Progenitor cell of endocrine pancreas (in vitro differentiated cells): Measurements from ENCODE around the gene PGF. TPM values are rescaled to one million over a fixed set of nuclear protein-coding genes. Genes with fewer than 3 reads are reported as not detected.

Source experiments
- DNase-seq: peaks from one replicate; pipeline ENCODE4 v3.0.0; 2021; ENCODE audit warnings: low spot score; ENCODE audit not compliant: unreplicated experiment
- H3K27ac Mint-ChIP-seq: 2 replicates; pipeline ENCODE4 v1.8.0; 2021; ENCODE audit warnings: mild to moderate bottlenecking, moderate library complexity, mixed read lengths
- H3K27me3 Mint-ChIP-seq: 2 replicates; pipeline ENCODE4 v1.8.0; 2021; ENCODE audit warnings: mixed read lengths
- H3K36me3 Mint-ChIP-seq: 2 replicates; pipeline ENCODE4 v1.8.0; 2022; ENCODE audit warnings: mixed read lengths; ENCODE audit not compliant: insufficient read depth
- H3K4me1 Mint-ChIP-seq: 2 replicates; pipeline ENCODE4 v1.8.0; 2021; ENCODE audit warnings: low read depth, mixed read lengths
- H3K4me3 Mint-ChIP-seq: 2 replicates; pipeline ENCODE4 v1.8.0; 2021; ENCODE audit warnings: low read depth, mild to moderate bottlenecking, moderate library complexity, mixed read lengths
- H3K9me3 Mint-ChIP-seq: 2 replicates; pipeline ENCODE4 v1.8.0; 2021; ENCODE audit warnings: low read depth, mixed read lengths
- total RNA-seq: library from RNA; stranded (reverse); gene quantifications from 2 replicates; pipeline ENCODE4 v1.2.1, GENCODE V29; 2021
- TF ChIP-seq, protein P1 (sequence below): fragments of 200-600 bp; sonication (generic); IDR thresholded peaks from one replicate; pipeline ENCODE4 v1.5.0; 2021; ENCODE audit warnings: antibody characterized with exemption, mild to moderate bottlenecking; ENCODE audit not compliant: unreplicated experiment

The PGF gene
- total RNA-seq, 1 donor from 2014 or later = 3.5 TPM

DNA sequence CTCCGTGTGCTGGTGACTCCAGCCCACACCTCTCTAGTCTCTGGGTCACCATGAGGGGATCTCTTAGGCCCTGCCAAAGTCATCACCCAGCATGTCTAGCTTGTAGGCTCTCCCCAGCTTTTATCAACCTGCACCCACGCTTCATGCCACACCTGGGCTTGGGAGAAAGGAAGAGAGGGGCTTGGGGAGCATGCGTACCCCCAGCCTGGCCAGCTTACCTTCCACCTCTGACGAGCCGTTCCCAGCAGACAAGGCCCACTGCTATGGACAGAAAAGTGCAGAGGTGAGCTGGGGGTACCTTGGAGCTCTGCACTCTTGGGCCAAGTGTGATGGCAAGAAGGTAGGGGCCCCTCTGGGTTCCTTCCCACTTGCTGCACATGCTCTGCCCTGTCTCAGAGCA is 1.7 kb downstream of the PGF start:
- no peak for DNase-seq
- H3K4me3 Mint-ChIP-seq = peak overlapping the region; percentile 19
- H3K4me1 Mint-ChIP-seq = peaks cover 29% of the 10 kb centered on the region
- H3K36me3 Mint-ChIP-seq = no peaks in the 10 kb centered on the region
- no peaks in the 10 kb centered on the region for H3K9me3 Mint-ChIP-seq
- H3K27ac Mint-ChIP-seq = no peak overlapping the region
- TF ChIP-seq, protein P1, sequence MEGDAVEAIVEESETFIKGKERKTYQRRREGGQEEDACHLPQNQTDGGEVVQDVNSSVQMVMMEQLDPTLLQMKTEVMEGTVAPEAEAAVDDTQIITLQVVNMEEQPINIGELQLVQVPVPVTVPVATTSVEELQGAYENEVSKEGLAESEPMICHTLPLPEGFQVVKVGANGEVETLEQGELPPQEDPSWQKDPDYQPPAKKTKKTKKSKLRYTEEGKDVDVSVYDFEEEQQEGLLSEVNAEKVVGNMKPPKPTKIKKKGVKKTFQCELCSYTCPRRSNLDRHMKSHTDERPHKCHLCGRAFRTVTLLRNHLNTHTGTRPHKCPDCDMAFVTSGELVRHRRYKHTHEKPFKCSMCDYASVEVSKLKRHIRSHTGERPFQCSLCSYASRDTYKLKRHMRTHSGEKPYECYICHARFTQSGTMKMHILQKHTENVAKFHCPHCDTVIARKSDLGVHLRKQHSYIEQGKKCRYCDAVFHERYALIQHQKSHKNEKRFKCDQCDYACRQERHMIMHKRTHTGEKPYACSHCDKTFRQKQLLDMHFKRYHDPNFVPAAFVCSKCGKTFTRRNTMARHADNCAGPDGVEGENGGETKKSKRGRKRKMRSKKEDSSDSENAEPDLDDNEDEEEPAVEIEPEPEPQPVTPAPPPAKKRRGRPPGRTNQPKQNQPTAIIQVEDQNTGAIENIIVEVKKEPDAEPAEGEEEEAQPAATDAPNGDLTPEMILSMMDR = no peak
- H3K27me3 Mint-ChIP-seq = peaks cover 22% of the 10 kb centered on the region

DNA sequence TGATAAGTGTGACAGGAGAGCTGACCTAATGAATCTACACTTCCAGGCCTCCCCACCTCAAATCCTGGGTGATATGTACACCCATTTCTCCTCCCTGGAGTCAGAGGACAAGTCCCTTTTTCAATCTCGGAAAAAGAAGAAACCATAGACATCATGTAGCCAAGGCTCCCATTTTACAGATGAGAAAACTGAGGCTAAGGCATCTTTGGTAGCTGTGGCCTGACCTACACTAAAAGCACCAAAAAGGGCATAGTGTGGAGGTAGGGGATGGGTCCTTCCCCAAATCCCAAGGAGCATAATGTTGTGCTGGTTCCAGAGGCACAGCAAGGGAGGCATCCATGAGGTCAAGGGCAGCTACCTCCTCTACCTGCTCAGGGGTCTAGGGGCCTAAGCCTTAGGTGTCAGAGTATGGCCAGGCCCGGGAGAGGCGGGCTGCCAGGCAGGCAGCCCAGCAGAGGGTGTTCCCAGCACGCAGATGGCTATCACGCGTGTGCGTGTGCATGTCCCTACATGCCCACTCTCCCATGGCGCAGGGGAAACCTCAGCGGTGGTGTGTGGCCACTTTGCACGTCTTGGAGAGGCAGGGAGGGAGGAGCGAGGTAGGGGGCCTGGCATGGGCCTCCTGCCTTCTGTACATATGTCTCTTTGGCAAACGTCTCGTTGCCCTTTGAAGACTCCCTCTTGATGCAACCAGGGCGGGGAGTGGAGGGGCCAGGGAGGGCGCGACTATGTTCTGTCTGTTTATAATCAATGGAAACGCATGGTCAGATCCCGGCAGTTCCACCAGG is 2.5 kb downstream of the PGF start:
- no peak overlapping the region for H3K27ac Mint-ChIP-seq
- peaks cover 30% of the 10 kb centered on the region for H3K27me3 Mint-ChIP-seq
- no peaks in the 10 kb centered on the region for H3K9me3 Mint-ChIP-seq
- DNase-seq = no peak
- no peaks in the 10 kb centered on the region for H3K36me3 Mint-ChIP-seq
- TF ChIP-seq, protein P1 = no peak
- H3K4me1 Mint-ChIP-seq = peaks cover 29% of the 10 kb centered on the region
- no peak overlapping the region for H3K4me3 Mint-ChIP-seq

DNA sequence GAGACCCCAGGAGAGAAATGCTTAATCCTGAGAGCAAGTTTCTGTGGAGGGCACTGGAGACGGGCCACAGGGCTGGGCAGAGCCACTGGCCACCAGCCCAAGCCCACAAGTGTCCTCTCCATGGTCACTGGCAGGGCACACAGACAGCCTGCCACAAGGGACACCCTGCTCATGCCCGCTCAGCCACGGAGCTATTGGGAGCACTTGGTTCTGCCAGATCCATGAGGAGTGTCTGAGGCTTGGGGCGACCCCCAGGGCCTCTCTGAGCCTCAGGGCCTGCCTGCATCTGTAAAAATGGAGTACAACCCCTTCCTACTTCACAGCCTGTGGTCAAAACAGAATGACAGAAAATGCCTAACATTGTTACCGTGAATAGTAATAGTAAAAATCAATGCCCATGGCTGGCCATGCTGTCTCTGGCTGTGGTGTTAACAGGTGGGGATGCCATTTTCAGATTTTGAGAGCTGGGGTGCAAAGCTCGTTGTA is 3.2 kb downstream of the PGF start:
- Mint-ChIP-seq H3K27ac (peak overlapping the region; percentile 59), H3K9me3 (no peaks in the 10 kb centered on the region), H3K4me3 (no peak overlapping the region), H3K27me3 (peaks cover 32% of the 10 kb centered on the region), H3K36me3 (no peaks in the 10 kb centered on the region), H3K4me1 (peaks cover 29% of the 10 kb centered on the region)
- DNase-seq = no peak
- TF ChIP-seq, protein P1 = no peak

DNA sequence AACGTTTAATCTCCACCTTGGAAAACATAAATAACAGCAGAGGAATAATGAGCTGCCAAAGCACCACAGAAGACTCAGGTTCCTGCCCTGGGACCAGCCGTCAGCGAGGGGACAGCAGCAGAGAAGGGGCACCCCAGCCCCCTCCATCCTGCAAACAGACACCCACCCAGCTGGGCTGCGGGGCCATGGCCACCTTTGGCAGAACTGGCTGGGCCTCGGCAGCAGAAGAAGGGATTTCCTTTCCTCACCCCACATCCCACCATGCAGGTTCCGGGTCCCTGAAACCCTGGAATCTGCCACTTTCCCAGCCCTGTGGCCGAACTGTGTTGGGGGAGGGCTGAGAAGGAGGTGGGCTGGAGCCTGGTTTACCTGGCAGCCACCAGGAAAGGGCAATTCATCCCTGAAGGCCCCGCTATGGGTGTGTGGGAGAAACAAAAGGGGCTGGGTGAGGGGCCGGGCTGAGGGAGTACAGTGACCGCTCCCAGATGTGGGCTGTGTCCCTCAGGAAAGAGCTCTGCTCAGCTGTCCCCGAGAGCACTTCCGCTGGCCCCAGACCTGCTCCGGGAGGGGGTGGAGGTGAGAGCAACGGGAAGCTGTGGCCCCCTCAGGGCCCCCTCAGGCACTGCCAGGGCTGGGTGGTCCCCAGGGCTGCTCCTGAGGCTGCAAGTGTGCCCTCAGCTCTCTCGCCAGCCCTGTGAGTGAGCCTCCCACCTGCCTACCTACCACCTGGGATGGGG is 3.8 kb downstream of the PGF start:
- H3K27ac Mint-ChIP-seq = peak overlapping the region; percentile 89
- H3K4me1 Mint-ChIP-seq = peaks cover 25% of the 10 kb centered on the region
- H3K9me3 Mint-ChIP-seq = no peaks in the 10 kb centered on the region
- H3K4me3 Mint-ChIP-seq = peak overlapping the region; percentile 53
- TF ChIP-seq, protein P1 = no peak
- no peaks in the 10 kb centered on the region for H3K36me3 Mint-ChIP-seq
- H3K27me3 Mint-ChIP-seq = peaks cover 27% of the 10 kb centered on the region
- DNase-seq = no peak

DNA sequence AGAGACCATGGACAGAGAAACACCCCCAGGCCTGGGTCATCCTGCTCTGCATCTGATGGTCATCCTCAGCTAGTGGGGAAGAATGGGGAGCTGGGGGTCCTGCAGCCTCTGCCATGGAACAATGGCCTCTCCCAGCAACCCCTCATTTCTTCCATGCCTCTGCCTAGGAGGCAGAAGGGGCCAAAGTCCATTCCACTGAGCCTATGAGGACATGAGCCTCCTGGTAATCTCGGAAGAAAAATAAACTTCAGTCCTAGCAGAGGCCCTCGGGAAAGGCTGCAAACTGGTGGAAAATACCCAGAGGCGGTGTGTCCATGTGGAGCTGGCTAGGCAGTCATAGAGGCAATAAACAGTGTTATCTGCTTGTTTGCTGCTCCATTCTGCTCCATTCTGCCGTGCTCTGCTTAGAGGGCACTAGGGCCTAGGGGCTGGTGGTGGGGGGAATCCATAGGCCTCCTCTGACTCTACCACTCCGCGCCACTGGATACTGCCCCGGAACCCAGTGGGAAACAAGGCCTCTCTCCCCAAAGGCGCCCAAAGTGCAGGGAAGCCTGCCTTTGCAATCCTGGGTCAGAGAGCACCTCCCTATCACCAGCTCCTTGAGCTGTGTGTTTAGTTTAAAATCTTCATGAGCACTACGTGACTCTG is 4.5 kb downstream of the PGF start:
- no peak for DNase-seq
- Mint-ChIP-seq H3K4me1 (peaks cover 24% of the 10 kb centered on the region), H3K27me3 (peaks cover 23% of the 10 kb centered on the region), H3K36me3 (no peaks in the 10 kb centered on the region), H3K9me3 (no peaks in the 10 kb centered on the region), H3K4me3 (peak overlapping the region; percentile 53), H3K27ac (peak overlapping the region; percentile 89)
- TF ChIP-seq, protein P1 = no peak
